ENCODE results near the gene ELOF1. TPM values are rescaled to one million over a fixed set of nuclear protein-coding genes. Genes with fewer than 3 reads are reported as not detected.

The ELOF1 gene
- total RNA-seq, 2 donors from 2014 or later = 17.1 to 32.5 TPM

GRCh38 chr19:11541238-11541637 lies 17.8 kb downstream of the ELOF1 start:
- no peak for TF ChIP-seq CTCF (IDR thresholded peaks at IDR 0.05)
- Histone ChIP-seq H3K27me3 (no peaks in the 10 kb centered on the region), H3K4me1 (peaks cover 0 to 21% of the 10 kb centered on the region in 2 donors), H3K36me3 (peaks cover 23% of the 10 kb centered on the region), H3K9me3 (no peaks in the 10 kb centered on the region), H3K27ac (no peak overlapping the region), H3K4me3 (no peak overlapping the region)
- no peak for DNase-seq (ENCODE audit: low spot score)

DNA sequence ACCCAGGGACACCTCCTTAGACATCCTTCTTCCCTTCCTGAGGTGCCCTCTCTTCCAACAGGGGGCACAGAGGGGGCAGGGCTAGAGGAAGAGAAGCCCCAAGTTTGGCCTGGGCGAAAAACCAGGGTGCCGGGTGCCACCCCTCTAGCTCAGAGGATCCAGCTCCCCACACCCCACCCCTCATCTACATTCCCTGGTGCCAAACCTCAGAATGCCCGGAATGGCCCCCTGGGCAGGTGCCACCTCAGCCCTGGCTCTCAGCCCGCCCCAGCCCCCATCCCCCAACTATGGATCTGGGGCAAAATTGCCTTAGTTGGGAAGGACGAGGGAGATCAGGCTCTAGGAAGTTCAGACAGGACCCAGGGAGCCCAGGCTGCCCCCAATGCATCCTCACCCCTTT lies 18.4 kb downstream of the ELOF1 start:
- Histone ChIP-seq H3K36me3 (peaks cover 18% of the 10 kb centered on the region), H3K9me3 (no peaks in the 10 kb centered on the region), H3K4me1 (peaks cover 0 to 23% of the 10 kb centered on the region in 2 donors), H3K27ac (peak overlapping the region; percentile 87 to 94), H3K27me3 (no peaks in the 10 kb centered on the region), H3K4me3 (peak overlapping the region; percentile 48 to 60)
- TF ChIP-seq CTCF (IDR thresholded peaks at IDR 0.05) = no peak
- DNase-seq (ENCODE audit: low spot score) = no peak

DNA sequence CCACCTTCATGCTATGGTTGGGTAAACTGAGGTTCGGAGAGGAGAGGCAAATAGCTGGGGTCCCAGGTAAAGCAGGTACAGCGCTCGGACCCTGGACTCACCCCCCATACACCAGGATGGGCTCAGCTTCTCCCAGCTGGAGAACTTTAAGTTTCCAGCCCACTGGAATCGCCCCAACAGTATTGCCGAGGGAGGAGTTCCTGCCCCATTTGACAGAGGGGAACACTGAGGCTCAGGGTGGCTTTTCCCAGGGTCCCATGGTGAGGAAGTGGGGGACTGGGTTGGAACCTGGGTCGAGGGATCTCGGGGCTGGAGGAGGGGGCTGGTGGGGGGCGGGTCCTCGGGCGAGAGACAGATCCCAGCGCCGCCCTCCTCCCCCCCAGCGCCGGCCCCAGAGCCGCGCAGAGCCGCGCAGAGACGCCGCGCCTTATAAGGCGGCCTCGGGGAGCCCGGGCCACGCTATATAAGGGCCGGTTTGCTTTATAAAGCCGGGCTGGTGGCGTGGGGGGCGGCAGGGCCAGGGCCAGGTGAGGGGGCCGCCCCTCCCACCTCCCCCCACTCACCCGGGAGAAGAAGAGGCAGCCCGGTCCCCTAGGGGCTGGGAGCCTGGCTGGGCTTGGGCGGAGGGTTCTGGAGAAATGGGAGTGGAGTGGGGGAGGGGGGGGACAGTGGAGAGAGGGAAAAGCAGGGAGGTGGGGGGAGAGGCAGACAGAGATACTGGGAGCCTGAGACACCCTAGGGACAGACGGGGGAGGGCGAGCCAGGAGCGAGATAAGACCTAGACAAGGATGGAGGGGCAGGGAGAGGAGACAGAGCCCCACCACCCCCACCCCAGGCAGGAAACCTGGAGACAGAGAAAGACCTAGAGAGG lies 19.3 kb downstream of the ELOF1 start:
- Histone ChIP-seq H3K4me3 (peak overlapping the region; percentile 48 to 60), H3K27me3 (no peaks in the 10 kb centered on the region), H3K9me3 (no peaks in the 10 kb centered on the region), H3K36me3 (peaks cover 16% of the 10 kb centered on the region), H3K4me1 (peaks cover 0 to 32% of the 10 kb centered on the region in 2 donors), H3K27ac (peak overlapping the region; percentile 87 to 94)
- TF ChIP-seq CTCF (IDR thresholded peaks at IDR 0.05) = no peak
- no peak for DNase-seq (ENCODE audit: low spot score)

DNA sequence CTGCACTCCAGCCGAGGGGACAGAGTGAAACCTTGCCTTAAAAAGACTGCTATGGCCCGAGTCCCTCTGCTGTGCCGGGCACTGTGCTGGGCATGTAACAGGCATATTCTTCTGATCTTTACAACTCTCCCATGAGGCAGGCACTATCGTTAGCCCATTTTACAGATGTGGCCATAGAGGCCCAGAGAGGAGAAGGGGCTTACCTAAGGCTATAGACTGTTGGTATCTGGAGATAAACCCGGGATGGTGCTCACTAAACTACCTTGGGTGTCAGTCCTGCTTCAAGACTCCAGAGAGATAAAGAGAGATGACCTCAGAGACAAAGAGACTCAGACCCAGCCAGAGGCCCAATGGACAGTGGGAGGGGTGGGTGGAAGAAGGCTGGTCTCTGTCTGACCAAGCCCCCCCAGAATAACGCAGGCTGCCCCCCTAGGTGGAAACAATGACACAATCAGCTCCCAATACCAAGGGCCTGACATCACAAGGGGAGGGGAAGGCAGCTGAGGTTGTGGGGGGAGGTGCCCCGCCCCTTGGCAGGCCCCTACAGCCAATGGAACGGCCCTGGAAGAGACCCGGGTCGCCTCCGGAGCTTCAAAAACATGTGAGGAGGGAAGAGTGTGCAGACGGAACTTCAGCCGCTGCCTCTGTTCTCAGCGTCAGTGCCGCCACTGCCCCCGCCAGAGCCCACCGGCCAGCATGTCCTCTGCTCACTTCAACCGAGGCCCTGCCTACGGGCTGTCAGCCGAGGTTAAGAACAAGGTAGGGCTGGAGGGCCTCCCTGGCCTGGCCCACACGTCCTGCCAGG lies 20.6 kb downstream of the ELOF1 start, which contains the start of gene CNN1:
Gene CNN1, plus strand, starts transcription at position 620 of the 805 bp plus-strand sequence. Its CDS starts 77 bp downstream, at position 697.
- Histone ChIP-seq H3K27ac (peak within 1 kb of the TSS; percentile 87 to 94), H3K4me3 (peak within 1 kb of the TSS; percentile 48 to 60), H3K36me3 (peaks cover 7% of the 10 kb centered on the region), H3K27me3 (no peaks in the 10 kb centered on the region), H3K4me1 (peaks cover 0 to 32% of the 10 kb centered on the region in 2 donors), H3K9me3 (no peaks in the 10 kb centered on the region)
- no peak for TF ChIP-seq CTCF (IDR thresholded peaks at IDR 0.05)
- peak; percentile 89 for DNase-seq (ENCODE audit: low spot score)

DNA sequence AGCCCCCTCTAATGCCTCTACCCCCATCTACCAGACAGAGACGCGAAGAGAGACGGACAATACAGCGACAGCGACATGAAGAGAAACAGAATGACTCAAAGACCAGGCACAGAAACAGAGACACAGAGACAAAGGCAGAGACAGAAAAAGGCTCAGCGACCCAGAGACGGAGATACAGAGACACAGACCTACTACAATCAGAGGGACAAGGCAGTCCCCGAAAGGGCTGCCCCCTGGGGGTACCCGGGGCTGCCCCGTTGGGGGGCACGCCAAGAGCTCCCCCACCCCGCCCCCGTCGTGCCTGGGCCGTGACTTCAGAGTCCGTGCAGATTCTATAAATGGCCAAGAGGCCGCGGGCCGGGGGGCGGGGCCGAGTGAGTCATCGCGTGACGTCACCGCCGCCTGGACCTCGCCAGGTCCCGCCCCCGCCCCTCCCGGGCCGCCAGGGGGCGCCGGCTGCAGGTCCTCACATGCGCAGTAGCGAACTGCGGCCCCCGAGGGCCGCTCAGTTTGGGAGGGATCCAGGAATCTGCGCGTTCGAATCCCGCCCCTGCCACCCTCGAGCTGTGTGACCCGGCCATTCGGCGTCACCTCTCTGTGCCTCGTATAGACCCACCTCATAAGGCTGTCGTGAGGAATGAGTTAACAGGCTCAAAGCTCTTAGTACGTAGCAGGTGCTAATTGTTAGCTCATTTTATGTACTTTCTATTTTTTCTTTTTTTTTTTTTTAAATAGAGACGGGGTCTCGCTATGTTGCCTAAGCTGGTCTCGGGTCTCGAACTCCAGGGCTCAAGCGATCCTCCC lies 23.0 kb downstream of the ELOF1 start:
- peaks cover 0 to 32% of the 10 kb centered on the region in 2 donors for H3K4me1 ChIP-seq
- no peaks in the 10 kb centered on the region for H3K27me3 ChIP-seq
- no peaks in the 10 kb centered on the region for H3K9me3 ChIP-seq

More for the DNA sequence above, 23.0 kb downstream of the ELOF1 start:
- TF ChIP-seq CTCF (IDR thresholded peaks at IDR 0.05) = peak; percentile 78 to 93
- DNase-seq (ENCODE audit: low spot score) = peak; percentile 96
- Histone ChIP-seq H3K27ac (peak overlapping the region; percentile 90 to 94), H3K4me3 (peak overlapping the region; percentile 27 to 45), H3K36me3 (peaks cover 2% of the 10 kb centered on the region)

Measured in right atrium auricular region (tissue), 2 donors.